Skeletal muscle cell (primary cell): ENCODE measurements around the gene ZBTB6.
"Not testable (repeated sequence)": the region's sequence is repeated elsewhere in the genome, so short reads cannot be mapped to it uniquely, and the experiment has no call there.

Experiments
- DNase-seq: peaks from one replicate; pipeline ENCODE4 v3.0.0-alpha.2; 2010; ENCODE audit warnings: low read depth
- H3K4me3 ChIP-seq: 2 replicates; pipeline ENCODE4 v1.5.1; 2011; ENCODE audit warnings: low read depth, mild to moderate bottlenecking, control low read depth, low read length, moderate library complexity

The ZBTB6 gene

DNA sequence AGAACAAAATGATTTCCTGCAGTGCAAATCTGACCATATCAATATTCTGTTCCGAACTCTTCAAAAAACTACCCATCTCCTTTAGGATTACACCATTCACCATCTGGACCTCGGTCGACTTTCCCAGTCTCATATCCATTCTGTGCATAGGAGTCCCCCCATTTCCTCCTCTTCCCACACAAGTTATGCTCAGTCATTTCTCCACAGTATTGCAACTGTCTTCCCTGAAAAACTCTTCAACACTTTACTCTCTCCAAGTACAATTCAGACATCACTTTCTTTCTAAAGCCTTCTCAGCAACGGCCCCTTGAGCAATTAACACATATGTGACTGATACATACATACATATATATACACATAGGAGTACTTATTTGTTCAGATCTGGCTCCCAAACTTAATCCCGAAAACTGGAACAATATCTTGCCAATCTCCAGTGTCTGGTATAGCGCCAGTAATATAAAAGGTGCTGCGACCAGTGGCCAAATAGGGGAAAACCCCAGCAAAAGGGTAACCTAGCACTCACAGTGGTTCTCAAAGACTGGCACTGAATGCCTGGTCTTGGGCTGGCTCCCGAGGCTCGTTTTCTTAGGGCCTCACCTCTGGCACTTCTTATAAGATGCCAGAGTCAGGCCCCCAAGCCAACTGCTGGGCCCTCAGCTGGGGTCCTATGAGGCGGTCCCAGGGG, 17.6 kb upstream of the ZBTB6 start:
- peak overlapping the region; percentile 68 for H3K4me3 ChIP-seq

DNA sequence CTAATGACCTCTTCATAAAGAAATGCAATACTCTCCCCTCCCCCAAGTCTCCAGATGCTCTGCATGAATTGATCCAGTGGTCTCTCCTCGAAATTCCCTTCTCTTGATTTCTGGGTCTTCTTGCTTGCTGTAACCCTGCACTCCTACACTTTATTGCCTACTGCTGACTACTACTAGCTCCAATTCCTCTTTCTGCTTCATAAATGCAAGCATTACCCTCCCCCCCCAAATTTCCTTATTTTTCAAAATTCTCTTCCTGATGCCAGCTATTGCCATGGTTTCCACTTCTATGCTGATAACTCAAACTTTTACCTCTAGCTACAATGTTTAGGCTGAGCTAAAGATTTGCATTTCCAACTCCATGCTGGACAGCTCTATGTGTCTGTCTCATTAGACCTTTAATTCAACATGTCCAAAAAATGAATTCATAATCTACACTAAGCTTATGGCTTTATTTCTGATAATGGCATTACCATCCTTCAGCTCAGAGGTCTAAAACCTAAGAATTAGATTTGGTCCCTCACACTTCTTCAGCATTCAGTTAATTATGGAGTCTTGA, 16.8 kb upstream of the ZBTB6 start:
- H3K4me3 ChIP-seq, result no peak overlapping the region
- DNase-seq, result no peak

More for the DNA sequence above, 17.6 kb upstream of the ZBTB6 start:
- DNase-seq, result no peak

DNA sequence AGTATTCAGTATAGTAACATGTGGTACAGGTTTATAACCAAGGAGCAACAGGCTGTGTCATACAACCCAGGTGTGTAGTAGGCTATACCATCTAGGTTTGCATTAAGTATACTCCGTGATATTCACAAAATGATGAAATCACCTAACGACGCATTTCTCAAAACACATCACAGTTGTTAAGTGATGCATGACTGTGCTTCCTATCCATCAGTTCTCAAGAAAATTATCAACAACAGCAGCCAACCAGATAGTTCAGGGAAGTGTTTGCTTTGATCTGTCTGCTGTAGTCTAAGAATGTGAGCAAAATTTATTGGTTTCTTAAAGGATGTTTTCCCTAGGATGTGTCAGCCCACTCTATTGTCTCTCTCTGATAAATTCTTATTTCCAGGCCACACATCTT, 10.8 kb upstream of the ZBTB6 start:
- H3K4me3 ChIP-seq, result no peak overlapping the region
- no peak for DNase-seq

DNA sequence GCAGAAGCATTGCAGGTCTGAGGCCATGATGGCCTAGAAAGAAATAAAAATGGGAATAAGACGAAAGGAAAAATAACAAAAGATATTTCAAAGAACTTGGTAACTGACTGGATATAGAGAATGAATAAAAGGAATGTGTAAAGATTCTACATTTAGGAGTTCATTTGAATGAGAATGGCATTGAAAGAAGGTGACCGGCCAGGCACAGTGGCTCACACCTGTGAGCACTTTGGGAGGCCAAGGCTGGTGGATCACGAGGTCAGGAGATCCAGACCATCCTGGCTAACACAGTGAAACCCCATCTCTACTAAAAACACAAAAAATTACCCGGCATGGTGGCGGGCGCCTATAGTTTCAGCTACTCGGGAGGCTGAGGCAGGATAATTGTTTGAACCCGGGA, 9.6 kb upstream of the ZBTB6 start:
- no peak for DNase-seq
- H3K4me3 ChIP-seq, result no peak overlapping the region

DNA sequence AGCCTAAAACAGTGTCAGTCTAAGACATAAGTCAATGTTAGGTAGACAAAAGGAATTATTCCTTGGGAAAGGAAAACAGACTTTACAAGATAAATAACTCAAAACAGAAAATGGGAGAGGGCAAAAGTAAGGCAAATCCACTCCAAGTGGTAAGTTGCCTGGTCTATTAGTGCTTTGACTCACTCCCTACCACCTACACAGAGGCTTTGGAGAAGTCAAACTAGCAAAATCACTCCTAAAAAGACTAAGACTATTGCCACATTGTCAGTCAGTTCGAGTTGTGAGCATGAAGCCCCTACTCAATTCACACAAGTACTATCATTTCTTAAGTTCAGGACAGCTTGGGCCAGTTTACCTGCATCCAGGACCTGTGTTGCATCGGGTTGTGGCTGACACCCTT, 5.2 kb upstream of the ZBTB6 start:
- no peak for DNase-seq
- H3K4me3 ChIP-seq, result no peak overlapping the region

DNA sequence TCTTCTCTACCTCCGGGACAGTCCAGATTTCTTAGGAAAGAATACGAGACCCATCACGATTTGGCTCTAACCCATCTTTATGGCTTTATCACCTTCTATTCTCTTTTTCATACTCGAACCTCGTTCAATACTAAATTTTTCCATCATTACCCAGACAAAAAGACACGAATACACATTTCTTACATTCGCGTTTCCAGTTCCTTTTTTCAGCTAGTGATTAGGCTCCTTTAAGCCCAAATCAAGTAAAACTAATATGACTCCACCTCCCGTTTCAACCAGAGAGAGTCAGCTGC, 506 bp downstream of the ZBTB6 start:
- DNase-seq, result no peak
- H3K4me3 ChIP-seq, result peak overlapping the region; percentile 92

DNA sequence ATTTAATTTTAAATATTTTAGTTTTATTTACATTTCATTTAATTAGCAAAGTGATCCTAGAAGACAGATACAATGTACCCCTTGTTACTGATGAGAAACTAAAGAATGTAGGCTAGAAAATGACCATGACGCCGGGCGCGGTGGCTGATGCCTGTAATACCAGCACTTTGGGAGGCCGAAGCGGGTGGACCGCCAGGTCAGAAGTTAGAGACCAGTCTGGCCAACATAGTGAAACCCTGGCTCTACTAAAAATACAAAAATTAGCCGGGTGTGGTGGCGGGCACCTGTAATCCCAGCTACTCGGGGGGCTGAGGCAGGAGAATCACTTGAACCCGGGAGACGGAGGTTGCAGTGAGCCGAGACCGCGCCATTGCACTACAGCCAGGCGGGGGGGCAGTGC, 7.0 kb downstream of the ZBTB6 start:
- H3K4me3 ChIP-seq, result not testable (repeated sequence)

DNA sequence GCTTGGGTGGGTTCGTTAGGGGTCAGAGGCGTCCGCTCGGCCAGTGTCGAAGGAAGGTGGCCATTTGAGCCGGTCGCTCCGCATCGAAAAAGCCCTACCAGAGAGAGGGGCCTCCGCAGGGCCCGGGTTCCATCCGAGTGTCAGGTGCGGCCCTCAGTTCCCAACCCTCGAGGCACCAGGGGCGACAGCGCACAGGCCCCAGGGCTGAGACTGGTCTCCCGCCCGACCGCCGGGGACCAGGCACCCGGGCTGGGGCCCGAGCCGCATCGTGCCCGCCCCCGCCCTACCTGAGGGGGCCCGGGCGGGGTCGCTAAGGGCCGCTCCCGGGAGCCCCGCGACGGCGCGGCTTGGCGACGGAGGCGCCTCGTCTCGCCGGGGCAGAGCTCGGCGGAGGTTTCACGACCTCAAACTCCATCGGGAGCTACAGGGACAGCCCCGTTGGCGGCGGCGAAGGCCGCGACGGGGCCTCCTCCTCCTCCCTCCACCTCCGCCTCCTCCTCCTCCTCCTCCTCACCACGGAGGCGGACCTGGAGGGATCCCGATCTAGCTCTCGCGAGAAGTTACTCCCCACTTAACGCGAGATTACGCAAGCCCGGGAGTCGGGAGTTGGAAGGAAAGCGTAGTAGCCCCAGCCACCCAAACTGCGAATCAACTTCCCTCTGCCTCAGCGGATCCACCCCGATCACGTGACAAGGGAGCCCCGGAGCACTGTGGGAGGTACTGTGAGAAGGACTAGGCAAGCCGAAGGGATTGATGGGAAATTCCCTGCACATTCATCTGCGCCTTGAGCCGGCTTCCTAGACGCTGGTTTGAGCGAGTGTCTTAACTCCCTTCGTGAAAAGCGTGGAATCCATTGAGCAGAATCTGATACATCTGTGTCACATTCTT, 8.1 kb downstream of the ZBTB6 start, which contains the start of gene RC3H2:
RC3H2 (minus strand) TSS at position 537 of the 888 bp plus-strand sequence. CDS start 7,850 bp downstream, outside the sequence.
- peak within 1 kb of the TSS; percentile 77 for H3K4me3 ChIP-seq
- peak; percentile 99 for DNase-seq

More for the DNA sequence above, 7.0 kb downstream of the ZBTB6 start:
- not testable (repeated sequence) for DNase-seq

DNA sequence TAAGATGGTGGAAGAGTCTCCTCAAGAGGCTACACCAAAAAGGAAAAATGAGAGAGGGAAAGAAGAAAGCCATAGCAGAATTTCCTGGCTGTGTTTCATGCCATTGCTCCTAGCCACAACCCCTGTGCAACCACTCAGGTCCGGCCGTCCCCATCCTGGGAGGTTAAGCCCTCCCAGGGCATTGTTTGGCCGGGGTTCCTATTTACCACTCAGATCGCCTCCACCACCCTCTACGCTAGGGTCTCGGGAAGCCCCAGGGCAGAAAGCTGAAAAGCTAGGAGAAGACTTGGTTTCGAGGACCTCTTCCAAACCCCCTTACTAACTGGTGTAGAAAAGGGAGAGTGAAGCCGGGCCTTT, 8.7 kb downstream of the ZBTB6 start:
- no peak for DNase-seq
- peak overlapping the region; percentile 77 for H3K4me3 ChIP-seq

DNA sequence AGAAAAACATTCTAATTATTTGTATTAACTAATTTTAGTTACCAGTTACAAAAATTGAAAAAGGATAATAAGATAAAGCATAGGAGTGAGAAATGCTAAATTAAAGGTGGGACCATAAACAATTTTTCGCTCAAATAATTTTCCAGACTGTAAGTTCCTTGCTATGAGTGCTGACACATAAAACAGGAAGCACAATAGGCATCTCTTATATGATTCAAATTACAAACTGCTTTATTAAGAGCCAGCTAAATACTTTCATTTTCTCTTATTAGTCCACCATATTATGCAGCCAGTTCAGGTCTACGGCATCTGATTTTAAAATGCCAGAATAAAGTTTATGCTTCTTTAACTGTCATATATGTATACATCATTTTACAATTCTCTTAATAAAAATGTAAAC, 12.3 kb downstream of the ZBTB6 start:
- no peak overlapping the region for H3K4me3 ChIP-seq

DNA sequence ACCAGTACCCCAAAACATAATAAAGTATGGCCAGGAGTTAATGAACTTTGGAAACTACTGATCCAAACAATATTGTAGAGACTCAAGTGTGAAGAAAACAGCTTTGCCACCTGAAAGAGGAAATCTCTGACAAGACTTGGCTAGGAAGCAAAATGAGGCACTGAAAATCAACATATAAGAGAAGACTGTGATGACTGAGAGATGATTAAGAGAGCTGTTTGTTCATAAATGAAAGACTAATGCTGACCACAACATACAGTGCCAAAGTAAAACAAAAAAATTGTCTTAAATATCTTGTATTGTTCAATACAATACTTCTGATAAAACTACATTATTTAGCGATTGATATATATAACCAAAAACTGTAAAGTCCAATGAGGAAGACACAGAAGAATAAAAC, 15.2 kb downstream of the ZBTB6 start:
- H3K4me3 ChIP-seq, result no peak overlapping the region
- DNase-seq, result no peak

More for the DNA sequence above, 12.3 kb downstream of the ZBTB6 start:
- DNase-seq, result no peak

DNA sequence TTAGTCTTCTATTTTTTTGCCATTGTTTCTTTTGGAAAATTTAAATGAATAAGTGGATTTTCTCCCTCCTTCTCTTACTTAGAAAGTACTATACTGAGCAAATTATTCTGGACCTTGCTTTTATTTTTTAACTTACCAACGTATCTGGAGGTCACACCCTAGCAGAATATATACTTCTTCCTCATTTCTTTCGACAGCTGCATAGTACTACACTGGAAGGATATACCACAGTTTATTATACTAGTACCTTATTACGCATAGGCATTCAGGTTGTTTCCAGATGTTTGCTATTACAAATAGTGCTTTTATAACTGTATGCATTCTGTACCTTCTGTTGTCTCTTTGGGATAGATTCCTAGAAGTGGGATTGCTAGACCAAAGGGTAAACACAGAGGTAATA, 24.6 kb downstream of the ZBTB6 start:
- DNase-seq, result no peak
- H3K4me3 ChIP-seq, result no peak overlapping the region

DNA sequence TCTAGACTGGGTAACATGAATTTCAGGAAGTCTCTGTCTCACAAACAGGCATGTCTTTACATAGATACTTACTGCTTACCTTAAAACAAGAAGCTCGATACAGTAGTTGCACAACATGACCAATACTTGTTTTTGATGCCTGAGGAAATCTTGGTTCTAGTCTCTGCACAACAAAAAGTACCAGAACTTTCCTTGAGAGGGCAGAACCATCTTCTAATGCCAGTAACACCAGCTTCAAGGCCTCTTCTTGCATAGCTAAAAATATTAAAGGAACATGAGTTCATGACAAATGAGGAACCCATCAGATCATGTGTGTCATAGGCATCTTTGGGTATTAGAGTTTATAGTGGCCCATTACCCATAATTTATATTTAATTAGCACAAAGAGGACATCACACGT, 30.0 kb downstream of the ZBTB6 start:
- no peak overlapping the region for H3K4me3 ChIP-seq
- no peak for DNase-seq

DNA sequence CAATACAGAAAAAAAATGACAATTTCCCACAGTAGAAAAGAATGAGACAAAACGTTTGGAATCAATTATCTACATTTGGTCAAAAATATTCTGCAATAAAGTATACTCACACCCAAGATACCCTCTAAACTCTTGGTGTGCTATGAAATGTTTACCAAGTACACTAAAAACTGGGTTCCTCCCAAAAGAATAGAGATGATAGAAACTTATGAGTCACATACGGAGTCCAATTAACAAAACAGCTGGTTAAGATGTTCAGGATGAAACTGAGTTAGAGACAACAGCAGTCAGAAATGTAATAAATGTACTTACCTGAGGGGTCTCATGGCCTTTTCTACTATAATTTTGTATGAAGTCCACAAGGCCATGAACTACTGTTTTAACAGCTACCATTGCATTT, 33.7 kb downstream of the ZBTB6 start:
- H3K4me3 ChIP-seq, result no peak overlapping the region

DNA sequence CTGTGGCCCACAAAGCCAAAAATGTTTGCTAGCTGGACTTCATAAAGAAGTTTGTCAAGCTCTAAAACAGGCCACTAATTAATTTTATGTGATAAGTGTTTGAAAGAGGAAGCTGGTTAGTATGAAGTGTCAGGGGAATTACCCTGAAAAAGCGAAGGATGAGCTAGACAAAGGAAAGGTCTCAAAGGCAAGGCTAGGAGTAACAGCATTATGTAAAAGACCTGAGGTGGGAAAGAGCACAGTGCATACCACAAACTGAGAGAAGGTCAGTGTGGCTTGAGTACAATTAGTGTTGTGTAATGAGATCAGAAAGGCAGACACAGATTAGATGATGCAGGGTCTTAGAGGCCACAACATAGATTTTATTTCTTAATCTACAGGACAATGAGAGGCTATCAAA, 37.6 kb downstream of the ZBTB6 start:
- H3K4me3 ChIP-seq, result no peak overlapping the region
- DNase-seq, result no peak

More for the DNA sequence above, 33.7 kb downstream of the ZBTB6 start:
- no peak for DNase-seq

DNA sequence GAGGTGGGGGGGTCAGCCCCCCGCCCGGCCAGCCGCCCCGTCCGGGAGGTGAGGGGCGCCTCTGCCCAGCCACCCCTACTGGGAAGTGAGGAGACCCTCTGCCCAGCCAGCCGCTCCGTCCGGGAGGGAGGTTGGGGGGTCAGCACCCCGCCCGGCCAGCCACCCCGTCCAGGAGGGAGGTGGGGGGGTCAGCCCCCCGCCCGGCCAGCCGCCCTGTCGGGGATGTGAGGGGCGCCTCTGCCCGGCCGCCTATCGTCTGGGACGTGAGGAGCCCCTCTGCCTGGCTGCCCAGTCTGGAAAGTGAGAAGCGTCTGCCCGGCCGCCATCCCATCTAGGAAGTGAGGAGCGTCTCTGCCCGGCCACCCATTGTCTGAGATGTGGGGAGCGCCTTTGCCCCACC, 45.8 kb downstream of the ZBTB6 start:
- DNase-seq, H3K4me3 ChIP-seq: not testable (repeated sequence)

DNA sequence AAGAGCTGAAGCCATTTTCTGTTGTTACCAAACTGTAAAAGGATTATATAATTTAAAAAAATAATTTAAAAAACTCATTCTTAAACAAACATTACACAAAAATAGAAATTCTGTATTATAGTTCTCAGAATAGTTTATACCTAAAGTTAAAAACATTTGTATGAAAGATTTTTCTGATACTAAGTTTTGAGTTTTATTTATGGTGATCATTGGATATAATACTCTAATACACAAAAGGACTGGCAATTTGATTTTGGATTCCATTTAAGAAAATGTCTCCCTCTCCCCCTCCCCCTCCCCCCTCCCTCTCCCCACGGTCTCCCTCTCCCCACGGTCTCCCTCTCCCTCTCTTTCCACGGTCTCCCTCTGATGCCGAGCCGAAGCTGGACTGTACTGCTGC, 47.0 kb downstream of the ZBTB6 start:
- no peak for DNase-seq
- H3K4me3 ChIP-seq, result no peak overlapping the region

DNA sequence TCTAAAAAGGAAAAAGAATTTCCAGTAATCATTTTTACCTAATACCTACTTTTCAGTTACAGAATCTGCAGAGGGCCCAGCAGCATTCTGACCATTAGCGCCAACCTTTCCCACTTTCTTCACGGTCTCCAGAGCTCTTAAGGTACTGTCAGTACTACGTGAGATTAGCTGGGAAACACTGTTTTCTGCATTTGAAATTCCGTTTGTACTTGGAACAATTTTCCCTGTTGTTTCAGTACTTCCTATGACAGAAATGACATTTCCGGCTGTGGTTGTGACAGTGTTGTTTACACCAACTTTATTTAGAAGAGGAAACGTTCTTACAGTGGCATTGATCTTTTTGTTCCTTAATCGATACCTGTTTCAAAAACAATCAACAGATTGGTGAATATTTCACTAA, 47.8 kb downstream of the ZBTB6 start:
- H3K4me3 ChIP-seq, result no peak overlapping the region
- no peak for DNase-seq

DNA sequence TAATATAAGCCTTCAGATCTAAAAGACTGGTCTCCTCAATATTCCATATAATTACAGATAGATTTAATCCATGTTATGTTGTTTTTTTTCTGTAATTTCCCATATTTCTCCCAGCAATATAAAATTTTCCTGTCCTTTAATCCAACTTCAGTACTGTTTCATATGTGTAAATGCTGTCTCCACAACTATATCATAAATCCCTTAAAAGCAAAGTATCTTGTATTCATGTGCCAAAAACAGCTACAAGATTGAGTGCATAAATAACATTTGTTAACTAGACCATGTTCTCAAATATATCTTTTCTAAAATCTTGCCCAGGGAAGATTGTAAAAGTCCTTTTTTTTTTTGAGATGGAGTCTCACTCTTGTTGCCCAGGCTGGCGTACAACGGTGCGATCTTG, 49.7 kb downstream of the ZBTB6 start:
- DNase-seq, result no peak
- H3K4me3 ChIP-seq, result no peak overlapping the region

DNA sequence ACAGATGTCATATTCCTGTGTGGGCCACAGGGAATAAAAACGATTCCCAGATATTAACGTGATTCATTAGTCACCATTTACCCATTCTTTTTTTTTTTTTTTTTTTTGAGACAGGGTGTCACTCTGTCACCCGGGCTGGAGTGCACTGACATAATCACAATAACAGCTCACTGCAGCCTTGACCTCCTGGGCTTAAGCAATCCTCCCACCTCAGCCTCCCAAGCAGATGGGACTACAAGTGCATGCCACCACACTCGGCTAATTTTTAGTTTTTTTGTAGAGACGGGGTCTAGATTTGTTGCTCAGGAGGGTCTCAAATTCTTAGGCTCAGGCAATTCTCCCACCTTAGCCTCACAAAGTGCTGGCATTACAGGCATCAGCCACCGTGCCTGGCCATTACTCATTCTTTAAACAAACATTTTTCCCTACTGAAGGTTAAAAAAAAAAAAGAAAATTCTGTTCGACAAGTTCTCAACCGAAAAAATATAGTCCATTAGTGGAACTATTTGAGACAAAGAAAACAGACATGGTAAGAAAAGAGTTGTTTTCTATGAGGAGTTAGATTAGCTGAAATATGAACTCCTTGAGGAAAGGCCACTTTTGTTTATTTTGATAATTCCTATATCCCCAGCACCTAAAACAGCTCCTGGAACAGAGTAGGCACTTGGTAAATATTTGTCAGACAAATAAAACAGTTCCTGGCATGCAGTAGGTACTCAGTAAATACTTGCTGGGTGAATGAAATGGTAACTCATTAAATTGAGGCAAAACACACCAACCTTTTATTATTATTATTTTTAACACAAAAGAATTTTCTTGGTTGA, 52.6 kb downstream of the ZBTB6 start:
- DNase-seq, result no peak
- no peak overlapping the region for H3K4me3 ChIP-seq
